HepG2 (cell line): ENCODE data around the gene CATSPERE.

Experiments used
- ATM ChIP-seq: fragments of 450-650 bp; IDR thresholded peaks from 2 replicates; pipeline ENCODE4 v1.7.1; 2017; ENCODE audit warnings: mild to moderate bottlenecking, borderline replicate concordance
- NFYB ChIP-seq: sonication (generic); formaldehyde crosslinking; IDR thresholded peaks from 2 replicates; pipeline ENCODE4 v1.4.0; 2020; ENCODE audit warnings: missing genetic modification reagents
- ZBTB1 ChIP-seq: sonication (generic); formaldehyde crosslinking; IDR thresholded peaks from 2 replicates; pipeline ENCODE4 v1.4.0; 2020; ENCODE audit warnings: missing genetic modification reagents, borderline replicate concordance
- ZFAT ChIP-seq: sonication (generic); formaldehyde crosslinking; conservative IDR thresholded peaks from 2 replicates; pipeline ENCODE4 v1.8.1; 2023; ENCODE audit warnings: missing genetic modification reagents, inconsistent platforms
- ZKSCAN1 ChIP-seq: fragments of 150-350 bp; IDR thresholded peaks from 2 replicates; pipeline ENCODE4 v1.6.1; 2014; ENCODE audit warnings: low read length
- ZSCAN31 ChIP-seq: sonication (generic); formaldehyde crosslinking; IDR thresholded peaks from 2 replicates; pipeline ENCODE4 v1.5.0; 2020; ENCODE audit warnings: low read depth, mild to moderate bottlenecking, missing genetic modification reagents

DNA sequence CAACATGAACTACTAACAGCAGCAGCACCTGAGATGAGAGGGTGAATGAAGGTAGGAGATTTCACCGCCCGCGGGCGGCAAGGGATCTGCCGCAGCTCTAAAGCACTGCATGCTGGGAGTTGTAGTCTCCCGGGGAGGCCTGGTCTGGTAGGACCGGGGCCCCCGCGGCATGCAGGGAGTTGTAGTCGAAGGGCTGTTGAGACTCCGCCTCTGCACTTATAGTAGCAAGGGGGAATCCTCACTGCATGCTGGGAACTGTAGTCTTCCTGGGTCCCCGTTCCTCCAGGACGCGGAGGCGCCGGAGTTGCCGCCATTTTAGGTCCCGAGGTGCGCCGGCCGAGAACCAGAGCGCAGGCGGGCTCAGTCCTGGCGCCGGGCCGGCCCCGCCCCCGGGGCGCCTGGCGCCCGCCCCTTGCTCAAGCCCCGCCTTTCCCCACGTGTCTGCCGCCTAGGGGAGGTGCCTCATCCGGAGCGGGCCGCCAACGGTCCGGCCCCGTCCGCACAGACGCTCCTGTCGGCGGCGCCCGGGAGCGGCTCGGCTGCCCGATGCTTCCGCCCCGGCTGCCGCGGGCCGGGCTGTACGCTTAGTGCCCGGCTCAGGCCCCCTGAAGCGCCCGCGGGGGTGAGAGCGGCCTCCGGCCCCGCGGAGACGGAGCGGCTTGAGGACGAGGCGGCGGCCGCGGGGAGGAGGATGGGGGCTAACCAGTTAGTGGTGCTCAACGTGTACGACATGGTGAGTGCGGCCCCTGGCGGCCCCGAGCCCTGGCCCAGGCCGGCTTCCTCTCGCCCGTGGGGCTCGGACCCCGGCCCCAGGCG, 191.8 kb downstream of the CATSPERE start, which contains the start of gene DESI2:
- TF ChIP-seq ZBTB1 = no peak
- TF ChIP-seq ATM = no peak
- TF ChIP-seq ZSCAN31 (CRISPR knock-in tag) = peak; percentile 95
- TF ChIP-seq ZFAT (CRISPR knock-in tag) = no peak
- no peak for TF ChIP-seq ZKSCAN1
- TF ChIP-seq NFYB (CRISPR knock-in tag) = peak; percentile 80
